DMS114 treated with DMSO at 0.1 percent for 48 hours (cell line): ENCODE measurements around the gene DACT2.

Experiments
- DNase-seq: peaks from one replicate; lab custom pipeline; 2025; ENCODE audit not compliant: unreplicated experiment; lab: John Stamatoyannopoulos, UW

The DACT2 gene

DNA sequence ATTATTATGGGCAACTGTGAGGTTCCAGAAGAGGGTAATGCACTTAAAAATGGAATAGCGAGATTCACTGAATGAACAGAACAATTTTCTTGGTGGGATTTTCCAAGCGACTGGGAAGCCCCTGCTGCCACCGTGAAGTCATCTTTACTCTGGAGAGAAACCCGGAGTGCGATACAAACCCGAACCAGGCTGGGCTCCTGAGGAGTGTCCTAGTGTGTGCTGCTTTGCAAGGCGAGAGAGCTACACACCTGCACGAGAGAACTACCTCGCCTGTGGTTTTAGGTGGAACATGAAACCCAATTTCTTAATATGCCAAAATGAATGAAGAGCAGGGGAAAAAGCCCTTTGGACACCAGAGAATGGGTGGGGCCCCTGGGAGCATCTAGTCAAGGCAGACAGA, 33.5 kb upstream of the DACT2 start:
- DNase-seq = no peak

DNA sequence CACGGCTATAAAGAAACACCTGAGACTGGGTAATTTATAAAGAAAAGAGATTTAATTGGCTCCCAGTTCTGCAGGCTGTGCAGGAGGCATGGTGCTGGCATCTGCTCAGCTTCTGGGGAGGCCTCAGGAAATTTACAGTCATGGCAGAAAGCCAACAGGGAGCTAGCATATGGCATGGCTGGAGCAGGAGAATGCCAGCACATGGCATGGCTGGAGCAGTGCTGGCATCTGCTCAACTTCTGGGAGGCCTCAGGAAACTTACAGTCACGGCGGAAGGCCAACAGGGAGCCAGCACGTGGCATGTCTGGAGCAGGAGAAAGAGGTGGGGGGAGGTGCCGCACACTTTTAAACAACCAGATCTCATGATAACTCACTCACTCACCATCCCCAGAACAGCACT, 32.5 kb upstream of the DACT2 start:
- DNase-seq = no peak

GRCh38 chr6:168349718-168350210, 30.2 kb upstream of the DACT2 start:
- no peak for DNase-seq

GRCh38 chr6:168348186-168348585, 28.6 kb upstream of the DACT2 start:
- DNase-seq = no peak

GRCh38 chr6:168347615-168348014, 28.0 kb upstream of the DACT2 start:
- DNase-seq = no peak

GRCh38 chr6:168347053-168347452, 27.5 kb upstream of the DACT2 start:
- DNase-seq = no peak

GRCh38 chr6:168345896-168346754, 26.5 kb upstream of the DACT2 start:
- DNase-seq = no peak

DNA sequence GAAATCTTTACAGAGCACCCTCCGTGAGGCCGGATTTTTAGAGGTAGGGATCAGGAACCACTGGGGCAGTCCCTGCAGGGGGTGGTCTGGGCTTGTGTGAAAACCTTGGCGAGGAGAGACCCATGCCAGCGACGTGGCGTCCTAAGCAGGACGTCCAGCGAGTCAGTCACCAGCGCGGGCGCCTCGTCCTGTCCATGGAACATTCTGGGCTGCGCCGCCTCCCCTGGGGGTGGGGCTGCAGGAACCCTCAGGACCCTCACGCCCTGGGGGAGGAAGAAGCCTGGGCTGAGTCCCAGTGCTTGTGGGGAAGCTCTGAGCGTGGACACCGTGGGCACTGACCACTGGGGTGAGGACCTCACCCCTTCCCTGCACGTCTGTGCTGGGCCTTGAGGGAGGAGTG, 25.7 kb upstream of the DACT2 start:
- no peak for DNase-seq

DNA sequence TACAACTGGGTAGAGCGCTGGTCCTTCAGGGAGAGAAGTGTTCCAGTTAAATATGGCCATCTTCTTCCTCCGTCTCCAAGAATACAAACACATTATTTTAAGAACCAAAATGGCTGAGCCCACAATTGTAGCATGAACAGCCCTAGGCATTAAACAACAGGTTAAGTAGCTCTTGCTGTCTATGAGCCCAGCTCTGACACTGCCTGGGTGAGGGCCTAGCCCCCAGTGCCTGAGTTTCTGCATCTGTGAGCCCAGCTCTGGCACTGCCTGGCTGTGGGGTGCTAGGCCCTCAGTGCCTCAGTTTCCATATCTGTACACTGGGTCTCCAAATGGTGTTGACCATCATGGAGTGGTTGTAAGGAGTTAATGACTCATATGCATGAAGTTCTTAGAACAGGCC, 24.8 kb upstream of the DACT2 start:
- DNase-seq = no peak

DNA sequence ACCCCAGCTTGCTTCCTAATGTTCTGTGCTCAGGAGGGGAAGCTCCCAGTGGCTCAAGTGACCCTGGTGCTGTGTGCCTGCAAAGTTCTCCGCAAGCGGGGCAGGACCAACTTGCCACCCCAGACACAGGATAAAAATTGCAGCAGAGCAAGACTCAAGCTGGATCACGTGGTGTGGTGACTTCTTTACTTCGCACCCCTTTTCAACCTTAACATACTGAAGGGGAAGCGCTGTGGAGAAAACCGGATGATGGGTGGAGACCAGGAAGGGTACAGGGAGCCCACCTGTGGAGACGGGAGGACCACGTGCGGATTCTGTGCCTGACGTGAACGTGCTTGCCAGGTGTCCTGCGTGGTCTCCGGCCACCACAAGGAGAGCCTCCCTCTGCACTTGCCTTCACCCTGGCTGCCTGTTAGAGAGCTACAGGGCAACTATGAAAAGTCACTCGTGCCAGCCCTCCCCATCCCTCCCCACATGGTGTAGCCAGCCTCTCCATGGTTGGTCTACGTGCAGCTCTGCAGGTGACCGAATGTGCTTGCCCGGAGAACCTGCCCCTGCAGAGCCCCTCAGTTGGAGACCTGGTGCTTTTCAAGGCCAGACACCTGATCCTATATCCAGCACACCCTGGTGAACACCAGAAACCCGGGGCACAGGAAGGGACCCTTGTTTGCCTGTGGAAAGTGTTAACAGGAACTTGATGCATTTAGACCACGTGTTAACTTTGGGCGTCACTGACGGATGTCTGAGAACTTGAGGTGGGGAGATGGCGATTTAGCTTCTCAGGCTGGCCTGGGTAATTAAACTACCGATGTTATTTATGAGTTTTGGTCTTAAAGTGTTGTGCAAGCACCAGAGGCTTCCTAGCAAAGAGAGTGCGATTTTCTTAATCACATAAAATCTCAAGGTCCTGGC, 23.9 kb upstream of the DACT2 start:
- DNase-seq = no peak

GRCh38 chr6:168342636-168343035, 23.1 kb upstream of the DACT2 start:
- no peak for DNase-seq

GRCh38 chr6:168341280-168341900, 21.8 kb upstream of the DACT2 start:
- DNase-seq = no peak

DNA sequence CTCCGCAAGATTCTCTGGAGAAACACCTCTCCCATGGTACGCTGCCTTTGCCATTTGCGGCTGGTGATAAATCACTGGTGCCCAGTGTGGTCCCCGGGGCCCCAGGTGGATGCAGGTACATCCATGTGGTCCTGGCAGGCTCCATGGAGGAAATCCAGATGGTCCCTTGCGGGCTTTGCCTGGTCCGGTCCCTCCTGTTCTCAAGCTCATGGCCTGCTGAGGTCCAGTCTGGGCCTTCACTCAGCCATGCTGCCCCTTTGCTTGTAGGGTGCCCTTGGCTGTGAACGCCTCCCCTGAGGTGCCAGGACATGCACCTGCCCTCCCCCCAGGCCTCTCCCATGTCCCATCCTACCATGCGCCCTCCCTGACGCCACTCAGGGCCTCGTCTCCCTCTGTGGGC, 21.2 kb upstream of the DACT2 start:
- DNase-seq = no peak

GRCh38 chr6:168338777-168339176, 19.2 kb upstream of the DACT2 start:
- no peak for DNase-seq

GRCh38 chr6:168336967-168337366, 17.4 kb upstream of the DACT2 start:
- no peak for DNase-seq

DNA sequence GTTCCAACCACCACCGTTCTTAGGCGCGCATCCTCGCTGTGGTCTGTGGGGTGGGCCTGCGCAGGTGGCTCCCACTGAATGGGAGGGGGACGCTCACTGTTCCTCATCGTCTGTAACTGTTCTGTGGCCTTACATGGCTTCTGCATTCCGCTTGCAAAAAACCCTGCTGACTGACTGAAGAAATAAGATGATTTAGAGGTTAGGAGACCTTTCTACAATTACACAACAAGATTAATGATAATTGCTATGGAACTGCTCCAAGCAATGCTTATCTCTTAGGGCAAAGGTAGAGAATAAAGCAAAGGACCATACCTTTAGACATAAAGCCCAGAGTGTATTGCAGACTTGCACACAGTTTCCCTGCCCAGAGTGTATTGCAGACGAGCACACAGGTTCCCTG, 14.4 kb upstream of the DACT2 start:
- DNase-seq = no peak

DNA sequence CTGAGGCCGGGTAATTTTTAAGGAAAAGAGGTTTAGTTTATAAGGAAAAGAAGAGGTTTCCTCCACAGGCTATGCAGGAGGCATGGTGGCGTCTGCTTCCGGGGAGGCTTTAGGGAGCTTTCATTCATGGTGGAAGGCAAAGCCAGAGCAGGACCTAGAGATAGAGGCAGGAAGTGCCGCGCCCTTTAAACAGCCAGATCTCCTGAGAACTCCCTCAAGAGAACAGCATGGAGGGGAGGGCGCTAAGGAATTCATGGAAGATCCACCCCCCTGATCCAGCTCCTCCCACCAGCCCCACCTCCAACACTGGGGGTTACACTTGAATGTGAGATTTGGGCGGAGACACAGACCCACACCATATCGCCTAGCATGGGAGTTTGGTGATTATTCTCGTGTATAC, 13.9 kb upstream of the DACT2 start:
- DNase-seq = no peak

GRCh38 chr6:168333039-168333438, 13.5 kb upstream of the DACT2 start:
- no peak for DNase-seq

GRCh38 chr6:168332020-168332419, 12.4 kb upstream of the DACT2 start:
- DNase-seq = no peak

DNA sequence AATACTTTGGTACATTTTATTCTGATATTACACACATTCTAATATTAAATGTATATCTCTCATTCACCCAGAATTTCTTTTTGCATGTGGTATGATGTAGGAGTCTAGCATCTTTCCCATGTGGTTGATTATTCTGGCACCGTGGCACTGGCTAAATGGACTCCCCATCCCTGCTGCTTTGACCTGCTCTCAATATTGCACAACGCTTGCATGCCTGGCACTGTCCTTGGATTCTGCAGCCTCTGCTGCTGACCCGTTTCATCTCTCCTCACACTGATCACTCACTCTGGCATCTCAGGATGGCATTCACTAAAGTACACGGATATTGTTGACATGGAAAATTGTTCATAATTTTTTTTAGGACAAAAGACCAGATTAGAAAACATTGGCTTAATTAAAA, 11.5 kb upstream of the DACT2 start:
- no peak for DNase-seq

DNA sequence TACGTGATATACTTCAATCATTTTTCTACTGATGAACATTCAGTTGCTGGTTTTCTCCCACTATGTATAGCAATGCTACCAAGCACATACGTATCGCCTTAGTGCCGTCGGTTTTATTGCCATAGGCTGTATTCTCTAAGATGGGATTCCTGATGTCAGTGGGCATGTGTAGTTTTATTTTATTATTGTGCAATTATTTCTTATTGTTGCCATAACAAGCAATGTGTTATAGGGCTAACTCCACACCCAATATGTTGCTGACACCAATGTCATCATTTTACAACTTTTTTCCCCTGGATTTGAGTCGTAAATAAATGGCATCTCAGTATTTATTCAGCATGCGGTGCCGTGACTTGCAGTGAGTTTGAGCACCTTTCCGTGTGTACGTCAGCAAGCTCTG, 10.8 kb upstream of the DACT2 start:
- DNase-seq = no peak

- no peak for DNase-seq
Measured at GRCh38 chr6:168328086-168328485, 8.5 kb upstream of the DACT2 start.
